Activated CD4-positive, alpha-beta T cell treated with anti-CD3 and anti-CD28 coated beads, Interleukin-2, amount 50 U/mL, for 16 hours (primary cell): ENCODE results near the gene CLEC1A.
"Not testable (repeated sequence)": the region's sequence is repeated elsewhere in the genome, so short reads cannot be mapped to it uniquely, and the experiment has no call there.

Source experiments
- DNase-seq: peaks from one replicate; pipeline ENCODE4 v3.0.0-alpha.2; 2020

The CLEC1A gene

GRCh38 chr12:10033783-10034545 is 64.8 kb downstream of the CLEC1A start:
- DNase-seq, result no peak

- DNase-seq, result no peak
Measured at GRCh38 chr12:10031771-10032175, 67.0 kb downstream of the CLEC1A start.

GRCh38 chr12:10031321-10031720 is 67.5 kb downstream of the CLEC1A start:
- no peak for DNase-seq

- no peak for DNase-seq
Measured at GRCh38 chr12:10030446-10030845, 68.3 kb downstream of the CLEC1A start, which contains the start of gene CLEC9A. Gene CLEC9A, plus strand, starts transcription at chr12:10030682. Its CDS starts 22,006 bp downstream, at chr12:10052688.

- DNase-seq, result no peak
Measured at GRCh38 chr12:10027721-10028120, 71.1 kb downstream of the CLEC1A start.

GRCh38 chr12:10027311-10027710 is 71.5 kb downstream of the CLEC1A start:
- DNase-seq, result no peak

GRCh38 chr12:10026666-10027065 is 72.1 kb downstream of the CLEC1A start:
- DNase-seq, result not testable (repeated sequence)

GRCh38 chr12:10025236-10025635 is 73.5 kb downstream of the CLEC1A start:
- no peak for DNase-seq

- DNase-seq, result no peak
Measured at GRCh38 chr12:10021342-10021741, 77.4 kb downstream of the CLEC1A start.
